Testis (tissue), 3 donors: ENCODE data around the gene MCC. TPM values are rescaled to one million over a fixed set of nuclear protein-coding genes. Genes with fewer than 3 reads are reported as not detected.

ENCODE experiments used
- DNase-seq: peaks from one replicate; pipeline ENCODE4 v3.0.0-alpha.2; 2019
- H3K27ac ChIP-seq, 2 donors: fragments of 200-600 bp; sonication (generic); one replicate each; pipeline ENCODE4 v1.5.1; 2019
- H3K27me3 ChIP-seq: fragments of 200-600 bp; sonication (generic); one replicate; pipeline ENCODE4 v1.5.1; 2019
- H3K36me3 ChIP-seq: fragments of 200-600 bp; sonication (generic); one replicate; pipeline ENCODE4 v1.5.1; 2017; ENCODE audit warnings: low read depth; ENCODE audit errors: missing control alignments
- H3K4me1 ChIP-seq: fragments of 200-600 bp; sonication (generic); one replicate; pipeline ENCODE4 v1.5.1; 2019
- H3K4me3 ChIP-seq, 2 donors: fragments of 200-600 bp; sonication (generic); one replicate each; pipeline ENCODE4 v1.5.1; 2017 to 2019
- H3K9me3 ChIP-seq: fragments of 200-600 bp; sonication (generic); one replicate; pipeline ENCODE4 v1.5.1; 2017
- POLR2A ChIP-seq: fragments of 450-650 bp; IDR thresholded peaks from one replicate; pipeline ENCODE4 v1.6.1; 2017; ENCODE audit warnings: antibody characterized with exemption, mild to moderate bottlenecking, moderate library complexity
- WGBS, 2 donors: methylation state at CpG; one replicate each; pipeline ENCODE4 v1.1.5; 2018; 5-methylcytosine and 5-hydroxymethylcytosine counted together
- intact Hi-C: fragments of 100-400 bp; cut with DNase I; formaldehyde crosslinking; loops from one replicate; pipeline ENCODE4 v1.15.1; 2023; ENCODE audit warnings: low total_unique reads
- polyA plus RNA-seq: library from polyadenylated mRNA; stranded (reverse); fragments of 350-450 nt; fragmentation: Illumina TruSeq; extraction: RNeasy Lipid Tissue Mini Kit (QIAGEN cat#74804); gene quantifications from one replicate; pipeline ENCODE4 v1.2.3, GENCODE V29; 2014; ENCODE audit warnings: low read depth, low replicate concordance; ENCODE audit not compliant: insufficient read depth
- total RNA-seq, 2 donors: library from RNA; depleted of rRNA; stranded (reverse); fragments of >200 nt; gene quantifications; one replicate each; pipeline ENCODE4 v1.2.3, GENCODE V29; 2016
- TF ChIP-seq, protein P1 (sequence below), 3 experiments: fragments of 450-650 bp in 2 of 3; fragments of 200-600 bp in 1 of 3; sonication (generic) in 1 of 3; IDR thresholded peaks; one replicate each; pipeline ENCODE4 v1.5.1; 2016 to 2019; ENCODE audit warnings: antibody characterized with exemption in 3 of 3, mild to moderate bottlenecking in 2 of 3, moderate library complexity in 1 of 3

MCC gene
- total and polyA plus RNA-seq, 3 donors from 2014 or later, result 7.1 to 23.7 (median 21.4) TPM

DNA sequence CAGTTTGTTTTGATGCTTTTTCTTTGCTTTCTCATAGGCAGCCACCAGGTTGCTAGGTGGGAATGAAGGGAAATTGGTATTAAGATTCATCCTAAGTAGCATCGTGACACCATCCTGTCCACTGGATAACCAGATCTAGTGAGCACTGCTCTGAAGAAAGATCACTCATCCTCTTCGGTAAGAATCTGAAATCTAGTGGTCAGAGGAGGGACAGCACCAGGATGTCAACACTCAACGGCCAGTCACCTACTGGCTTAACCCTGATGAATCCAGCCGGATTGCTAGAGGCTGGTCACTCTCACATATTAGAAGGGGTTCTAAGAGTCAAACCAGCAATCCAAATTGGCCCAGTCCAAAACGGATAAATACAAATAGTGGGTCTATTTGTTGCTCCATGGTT is 460.8 kb downstream of the MCC start:
- TF ChIP-seq, protein P1, sequence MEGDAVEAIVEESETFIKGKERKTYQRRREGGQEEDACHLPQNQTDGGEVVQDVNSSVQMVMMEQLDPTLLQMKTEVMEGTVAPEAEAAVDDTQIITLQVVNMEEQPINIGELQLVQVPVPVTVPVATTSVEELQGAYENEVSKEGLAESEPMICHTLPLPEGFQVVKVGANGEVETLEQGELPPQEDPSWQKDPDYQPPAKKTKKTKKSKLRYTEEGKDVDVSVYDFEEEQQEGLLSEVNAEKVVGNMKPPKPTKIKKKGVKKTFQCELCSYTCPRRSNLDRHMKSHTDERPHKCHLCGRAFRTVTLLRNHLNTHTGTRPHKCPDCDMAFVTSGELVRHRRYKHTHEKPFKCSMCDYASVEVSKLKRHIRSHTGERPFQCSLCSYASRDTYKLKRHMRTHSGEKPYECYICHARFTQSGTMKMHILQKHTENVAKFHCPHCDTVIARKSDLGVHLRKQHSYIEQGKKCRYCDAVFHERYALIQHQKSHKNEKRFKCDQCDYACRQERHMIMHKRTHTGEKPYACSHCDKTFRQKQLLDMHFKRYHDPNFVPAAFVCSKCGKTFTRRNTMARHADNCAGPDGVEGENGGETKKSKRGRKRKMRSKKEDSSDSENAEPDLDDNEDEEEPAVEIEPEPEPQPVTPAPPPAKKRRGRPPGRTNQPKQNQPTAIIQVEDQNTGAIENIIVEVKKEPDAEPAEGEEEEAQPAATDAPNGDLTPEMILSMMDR (IDR thresholded peaks at IDR 0.05), result no peak
- TF ChIP-seq POLR2A, result no peak
- Histone ChIP-seq H3K4me3 (no peak overlapping the region), H3K36me3 (no peaks in the 10 kb centered on the region), H3K27ac (no peak overlapping the region), H3K9me3 (no peaks in the 10 kb centered on the region), H3K27me3 (no peaks in the 10 kb centered on the region), H3K4me1 (no peaks in the 10 kb centered on the region)
- no peak for DNase-seq
- intact Hi-C loops, result no loop called here
- 87 to 92% methylated on average over 5 of the region's 5 CpGs for WGBS, 2 donors

DNA sequence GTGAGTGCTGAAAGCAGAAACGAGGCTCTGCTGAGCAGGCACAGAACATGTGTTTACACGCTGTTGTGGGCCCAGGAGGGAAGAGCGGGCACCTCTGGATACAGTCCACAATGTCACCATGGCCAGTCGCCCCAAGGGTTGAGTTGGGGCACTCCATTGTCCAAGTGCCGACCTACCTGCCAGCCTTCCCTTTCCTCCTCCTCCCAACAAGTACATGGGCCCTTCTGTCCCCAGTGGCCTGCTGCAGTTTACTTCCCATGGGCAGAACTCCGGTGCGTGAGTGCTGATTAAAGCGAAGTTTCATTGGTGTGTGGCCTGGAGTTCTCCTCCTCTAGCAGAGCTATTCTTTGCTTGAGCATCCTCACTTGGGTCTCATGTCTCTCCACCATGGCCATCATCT is 461.2 kb downstream of the MCC start:
- Histone ChIP-seq H3K4me1 (no peaks in the 10 kb centered on the region), H3K27ac (no peak overlapping the region), H3K27me3 (no peaks in the 10 kb centered on the region), H3K36me3 (no peaks in the 10 kb centered on the region), H3K4me3 (no peak overlapping the region), H3K9me3 (no peaks in the 10 kb centered on the region)
- intact Hi-C loops, result no loop called here
- TF ChIP-seq POLR2A, result no peak
- no peak for DNase-seq
- 91 to 93% methylated on average over 7 to 8 of the region's 8 CpGs for WGBS, 2 donors

DNA sequence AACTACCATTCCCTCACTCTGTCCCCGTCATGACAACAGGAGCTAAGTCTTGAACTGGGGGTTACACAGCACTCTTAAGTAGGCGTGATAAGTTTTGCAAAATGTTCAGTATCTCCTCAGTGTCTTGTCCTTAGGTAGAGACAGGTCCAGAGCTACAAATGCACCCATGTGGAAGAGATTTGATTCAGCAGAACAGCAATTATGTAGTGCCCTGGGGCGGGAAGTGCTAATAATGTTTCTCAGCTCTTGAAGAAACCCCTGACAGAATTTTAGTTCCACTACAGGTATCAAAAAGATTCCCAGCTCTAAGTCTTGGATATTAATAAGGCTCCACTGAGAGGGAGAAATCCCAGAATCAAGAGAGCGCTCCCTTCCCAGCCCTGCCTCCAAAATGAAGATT is 462.0 kb downstream of the MCC start:
- H3K27ac ChIP-seq, result no peak overlapping the region
- no peaks in the 10 kb centered on the region for H3K4me1 ChIP-seq
- no peaks in the 10 kb centered on the region for H3K27me3 ChIP-seq
- no peaks in the 10 kb centered on the region for H3K36me3 ChIP-seq
- no peak for DNase-seq
- H3K9me3 ChIP-seq, result no peaks in the 10 kb centered on the region
- intact Hi-C loops, result no loop called here
- 93 to 96% methylated on average over 4 of the region's 4 CpGs for WGBS, 2 donors
- no peak overlapping the region for H3K4me3 ChIP-seq
- TF ChIP-seq, protein P1 (IDR thresholded peaks at IDR 0.05), result no peak
- TF ChIP-seq POLR2A, result no peak

DNA sequence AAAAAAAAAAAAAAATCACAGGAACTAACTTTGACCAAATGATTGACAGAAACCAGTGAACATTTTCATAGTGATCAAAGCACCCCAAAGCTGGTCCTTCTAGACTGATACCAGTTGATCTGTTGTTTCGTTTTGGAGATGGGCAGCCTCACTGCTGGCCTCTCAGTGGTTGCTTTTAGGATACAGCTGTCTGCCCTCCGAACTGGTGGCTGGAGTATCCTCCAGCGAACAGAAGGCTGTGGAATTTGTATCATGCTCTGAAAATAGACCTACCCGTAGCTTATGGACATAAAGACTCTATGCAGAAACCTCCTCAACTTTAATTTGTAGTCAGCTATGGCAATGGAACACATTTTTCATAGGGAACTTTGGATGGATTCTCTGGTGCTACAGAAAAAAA is 462.7 kb downstream of the MCC start:
- Histone ChIP-seq H3K4me3 (no peak overlapping the region), H3K27me3 (no peaks in the 10 kb centered on the region), H3K9me3 (no peaks in the 10 kb centered on the region), H3K36me3 (no peaks in the 10 kb centered on the region), H3K27ac (no peak overlapping the region), H3K4me1 (no peaks in the 10 kb centered on the region)
- intact Hi-C loops, result no loop called here
- DNase-seq, result no peak
- 90 to 94% methylated on average over 4 of the region's 4 CpGs for WGBS, 2 donors
- TF ChIP-seq, protein P1 (IDR thresholded peaks at IDR 0.05), result no peak
- TF ChIP-seq POLR2A, result no peak

DNA sequence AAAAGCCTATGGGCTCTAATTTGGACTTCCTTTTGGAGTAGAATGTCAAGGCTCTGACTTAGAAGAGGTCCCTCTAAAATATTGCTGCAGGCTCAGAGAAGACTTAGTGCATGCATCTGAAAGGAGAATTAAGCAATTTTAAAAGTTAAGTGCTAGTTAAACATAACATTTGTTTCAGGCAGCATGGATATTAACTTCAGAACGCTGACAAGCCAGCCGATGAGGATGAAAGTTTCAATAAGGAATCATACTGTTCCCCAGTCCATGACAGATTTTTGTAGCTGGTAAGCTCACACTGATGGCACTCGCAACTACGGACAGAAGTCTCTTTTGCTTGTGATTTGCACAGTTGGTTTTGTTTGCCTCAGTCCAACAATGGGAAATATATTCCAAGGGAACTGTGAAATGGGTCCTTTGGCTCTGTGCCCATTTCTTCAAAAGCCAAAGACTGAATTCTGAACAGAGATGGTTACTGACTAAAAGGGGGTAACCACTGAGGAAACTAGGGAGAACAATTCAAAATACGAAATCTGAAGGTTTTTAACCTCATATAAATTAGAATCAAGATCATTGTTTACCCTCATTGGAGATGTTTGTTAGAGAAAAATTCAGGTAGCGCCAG is 464.1 kb downstream of the MCC start:
- TF ChIP-seq POLR2A, result no peak
- TF ChIP-seq, protein P1 (IDR thresholded peaks at IDR 0.05), result no peak
- Histone ChIP-seq H3K36me3 (no peaks in the 10 kb centered on the region), H3K9me3 (no peaks in the 10 kb centered on the region), H3K27ac (no peak overlapping the region), H3K4me1 (no peaks in the 10 kb centered on the region), H3K4me3 (no peak overlapping the region), H3K27me3 (no peaks in the 10 kb centered on the region)
- intact Hi-C loops, result no loop called here
- no peak for DNase-seq
- WGBS, 2 donors, result 78 to 81% methylated on average over 6 of the region's 6 CpGs
